ENCODE data around the gene CAMK2N2. TPM values are rescaled to one million over a fixed set of nuclear protein-coding genes. Genes with fewer than 3 reads are reported as not detected.

CAMK2N2 gene
- total and polyA plus RNA-seq, 9 of the 15 experiments (the other 6 are each of a cell fraction or from before 2014, with no cell fraction given), result 0.08 to 0.22 (median 0.11) TPM; not detected in 5

DNA sequence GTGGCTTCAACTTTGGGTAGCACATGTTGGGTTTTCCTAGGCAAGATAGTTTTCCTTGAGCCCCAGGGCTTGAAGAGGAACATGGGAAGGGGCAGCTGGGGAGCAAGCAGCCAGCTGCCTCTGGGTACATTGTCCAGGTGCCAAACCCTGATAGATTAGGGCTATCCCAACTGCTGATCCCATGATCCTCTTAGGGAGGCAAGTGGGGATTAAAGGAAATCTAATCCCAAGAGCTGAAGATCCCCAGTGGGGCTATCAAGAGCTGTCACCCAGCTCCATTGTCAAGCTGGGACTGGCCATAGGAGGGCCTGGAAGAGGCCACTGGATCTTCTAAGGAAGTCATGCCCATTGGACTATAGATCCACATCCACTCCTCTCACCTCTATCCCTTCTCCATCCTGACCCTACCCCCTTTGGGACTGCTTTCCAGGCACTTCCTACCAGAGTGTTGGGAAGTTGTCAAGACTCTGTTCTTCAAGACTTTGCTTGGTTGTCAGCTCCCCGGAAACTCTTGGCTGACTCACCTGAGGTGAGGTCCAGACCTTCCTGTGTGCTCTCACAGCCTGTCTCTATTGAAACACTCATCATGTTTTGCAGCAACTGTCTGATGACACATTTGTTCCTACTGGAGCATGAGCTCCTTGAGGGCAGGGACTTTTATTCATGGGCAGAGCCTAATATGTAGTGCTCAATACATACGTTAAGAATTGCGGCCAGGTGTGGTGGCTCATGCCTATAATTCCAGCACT, 5.9 kb downstream of the CAMK2N2 start (continued):
- TF ChIP-seq, protein P1, sequence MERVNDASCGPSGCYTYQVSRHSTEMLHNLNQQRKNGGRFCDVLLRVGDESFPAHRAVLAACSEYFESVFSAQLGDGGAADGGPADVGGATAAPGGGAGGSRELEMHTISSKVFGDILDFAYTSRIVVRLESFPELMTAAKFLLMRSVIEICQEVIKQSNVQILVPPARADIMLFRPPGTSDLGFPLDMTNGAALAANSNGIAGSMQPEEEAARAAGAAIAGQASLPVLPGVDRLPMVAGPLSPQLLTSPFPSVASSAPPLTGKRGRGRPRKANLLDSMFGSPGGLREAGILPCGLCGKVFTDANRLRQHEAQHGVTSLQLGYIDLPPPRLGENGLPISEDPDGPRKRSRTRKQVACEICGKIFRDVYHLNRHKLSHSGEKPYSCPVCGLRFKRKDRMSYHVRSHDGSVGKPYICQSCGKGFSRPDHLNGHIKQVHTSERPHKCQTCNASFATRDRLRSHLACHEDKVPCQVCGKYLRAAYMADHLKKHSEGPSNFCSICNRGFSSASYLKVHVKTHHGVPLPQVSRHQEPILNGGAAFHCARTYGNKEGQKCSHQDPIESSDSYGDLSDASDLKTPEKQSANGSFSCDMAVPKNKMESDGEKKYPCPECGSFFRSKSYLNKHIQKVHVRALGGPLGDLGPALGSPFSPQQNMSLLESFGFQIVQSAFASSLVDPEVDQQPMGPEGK (CRISPR knock-in tag; IDR thresholded peaks at IDR 0.05; ENCODE audit: borderline replicate concordance), result no peak
- TF ChIP-seq, protein P2, sequence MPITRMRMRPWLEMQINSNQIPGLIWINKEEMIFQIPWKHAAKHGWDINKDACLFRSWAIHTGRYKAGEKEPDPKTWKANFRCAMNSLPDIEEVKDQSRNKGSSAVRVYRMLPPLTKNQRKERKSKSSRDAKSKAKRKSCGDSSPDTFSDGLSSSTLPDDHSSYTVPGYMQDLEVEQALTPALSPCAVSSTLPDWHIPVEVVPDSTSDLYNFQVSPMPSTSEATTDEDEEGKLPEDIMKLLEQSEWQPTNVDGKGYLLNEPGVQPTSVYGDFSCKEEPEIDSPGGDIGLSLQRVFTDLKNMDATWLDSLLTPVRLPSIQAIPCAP (CRISPR knock-in tag; IDR thresholded peaks at IDR 0.05; ENCODE audit: borderline replicate concordance), result no peak
- TF ChIP-seq, protein P3, sequence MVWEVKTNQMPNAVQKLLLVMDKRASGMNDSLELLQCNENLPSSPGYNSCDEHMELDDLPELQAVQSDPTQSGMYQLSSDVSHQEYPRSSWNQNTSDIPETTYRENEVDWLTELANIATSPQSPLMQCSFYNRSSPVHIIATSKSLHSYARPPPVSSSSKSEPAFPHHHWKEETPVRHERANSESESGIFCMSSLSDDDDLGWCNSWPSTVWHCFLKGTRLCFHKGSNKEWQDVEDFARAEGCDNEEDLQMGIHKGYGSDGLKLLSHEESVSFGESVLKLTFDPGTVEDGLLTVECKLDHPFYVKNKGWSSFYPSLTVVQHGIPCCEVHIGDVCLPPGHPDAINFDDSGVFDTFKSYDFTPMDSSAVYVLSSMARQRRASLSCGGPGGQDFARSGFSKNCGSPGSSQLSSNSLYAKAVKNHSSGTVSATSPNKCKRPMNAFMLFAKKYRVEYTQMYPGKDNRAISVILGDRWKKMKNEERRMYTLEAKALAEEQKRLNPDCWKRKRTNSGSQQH (CRISPR knock-in tag; IDR thresholded peaks at IDR 0.05), result no peak
- no peak for TF ChIP-seq ZNF408 (CRISPR knock-in tag; IDR thresholded peaks at IDR 0.05; ENCODE audit: low read depth)

All from K562 (cell line).